Body of pancreas (tissue), 4 donors: ENCODE results near the gene PRDM16.

Experiments used
- POLR2A ChIP-seq, 3 donors: fragments of 450-650 bp; IDR thresholded peaks; one replicate each; pipeline ENCODE4 v1.6.1; 2016; ENCODE audit warnings: antibody characterized with exemption in 3 of 3, mild to moderate bottlenecking in 2 of 3
- TF ChIP-seq, protein P1 (sequence below), 7 experiments: fragments of 450-650 bp in 4 of 7; fragments of 200-600 bp in 3 of 7; sonication (generic) in 3 of 7; IDR thresholded peaks; one replicate each; pipeline ENCODE4 v1.5.1; 2016 to 2019; ENCODE audit warnings: antibody characterized with exemption in 7 of 7

DNA sequence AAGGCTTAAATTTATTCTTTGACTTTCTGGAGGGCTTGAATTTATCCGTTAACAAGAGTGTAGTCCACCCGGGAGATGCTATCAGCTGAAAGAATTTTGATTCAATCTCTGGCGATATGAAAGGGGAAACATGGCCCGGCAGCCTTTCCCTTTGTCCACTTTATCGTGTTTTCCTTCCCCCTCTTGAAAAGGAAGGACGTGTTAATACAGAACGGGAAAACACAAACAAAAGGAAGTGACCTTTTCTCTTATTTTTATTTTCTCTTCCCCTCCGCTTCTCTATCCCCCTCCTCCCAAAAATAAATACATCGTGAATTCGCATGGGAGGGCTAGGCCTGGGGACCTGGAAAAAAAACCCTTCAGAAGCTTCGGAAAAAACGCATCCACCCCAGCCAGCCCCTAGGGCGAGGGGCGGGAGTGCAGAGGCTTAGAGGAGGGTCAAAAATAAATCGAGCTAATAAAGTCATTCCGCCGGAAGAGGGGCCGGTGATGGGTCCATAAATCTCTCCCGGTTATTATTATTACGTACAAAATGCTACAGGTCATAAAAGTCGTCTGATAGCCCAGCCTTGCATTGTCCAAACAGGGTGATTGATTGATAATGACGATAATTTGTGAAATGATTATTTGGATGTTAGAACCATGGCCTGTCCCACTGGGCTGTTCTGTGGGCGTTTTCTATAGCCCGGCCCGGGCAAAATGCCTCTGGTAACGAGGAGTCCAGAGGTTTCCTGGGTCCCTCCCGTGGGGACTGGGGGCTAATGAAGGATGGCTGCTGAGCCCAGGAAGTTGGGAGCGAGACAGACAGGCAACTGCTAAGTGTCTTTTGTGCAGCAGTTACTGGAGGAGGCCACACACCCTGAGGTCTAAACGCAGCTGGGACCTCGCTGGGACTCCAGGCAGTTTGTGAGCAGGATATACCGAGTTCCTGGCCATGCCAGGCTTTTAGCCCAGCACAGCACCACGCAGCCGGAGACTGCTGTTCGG is 179.4 kb downstream of the PRDM16 start:
- TF ChIP-seq, protein P1, sequence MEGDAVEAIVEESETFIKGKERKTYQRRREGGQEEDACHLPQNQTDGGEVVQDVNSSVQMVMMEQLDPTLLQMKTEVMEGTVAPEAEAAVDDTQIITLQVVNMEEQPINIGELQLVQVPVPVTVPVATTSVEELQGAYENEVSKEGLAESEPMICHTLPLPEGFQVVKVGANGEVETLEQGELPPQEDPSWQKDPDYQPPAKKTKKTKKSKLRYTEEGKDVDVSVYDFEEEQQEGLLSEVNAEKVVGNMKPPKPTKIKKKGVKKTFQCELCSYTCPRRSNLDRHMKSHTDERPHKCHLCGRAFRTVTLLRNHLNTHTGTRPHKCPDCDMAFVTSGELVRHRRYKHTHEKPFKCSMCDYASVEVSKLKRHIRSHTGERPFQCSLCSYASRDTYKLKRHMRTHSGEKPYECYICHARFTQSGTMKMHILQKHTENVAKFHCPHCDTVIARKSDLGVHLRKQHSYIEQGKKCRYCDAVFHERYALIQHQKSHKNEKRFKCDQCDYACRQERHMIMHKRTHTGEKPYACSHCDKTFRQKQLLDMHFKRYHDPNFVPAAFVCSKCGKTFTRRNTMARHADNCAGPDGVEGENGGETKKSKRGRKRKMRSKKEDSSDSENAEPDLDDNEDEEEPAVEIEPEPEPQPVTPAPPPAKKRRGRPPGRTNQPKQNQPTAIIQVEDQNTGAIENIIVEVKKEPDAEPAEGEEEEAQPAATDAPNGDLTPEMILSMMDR (IDR thresholded peaks at IDR 0.05): no peak
- no peak for TF ChIP-seq POLR2A (IDR thresholded peaks at IDR 0.05)
